HEK293 (cell line): ENCODE results near the gene ARHGEF7.

Experiments used
- CTCF ChIA-PET: fragments of 350-600 bp; formaldehyde crosslinking; extraction: SDS; loops from one replicate; lab custom pipeline; 2021; ENCODE audit warnings: antibody characterized with exemption; lab: Yijun Ruan, JAX
- POLR2A ChIA-PET: fragments of 300-600 bp; formaldehyde crosslinking; extraction: SDS; loops from one replicate; lab custom pipeline; 2020; ENCODE audit warnings: antibody characterized with exemption, inconsistent platforms; lab: Yijun Ruan, JAX
- H3K27ac ChIP-seq: fragments of 200-500 bp; sonication (Bioruptor generic); 2 replicates; pipeline ENCODE4 v1.5.1; 2014; ENCODE audit warnings: low read depth, low read length, control low read depth, inconsistent platforms; ENCODE audit errors: extremely low read depth
- H3K36me3 ChIP-seq, 2 experiments: fragments of 200-500 bp in 1 of 2; sonication (Bioruptor generic) in 1 of 2; 1 replicate in 1 of 2; 2 replicates in 1 of 2; pipeline ENCODE4 v1.5.1; 2014 to 2017; ENCODE audit warnings: inconsistent platforms in 2 of 2, low read length in 2 of 2; ENCODE audit not compliant: control insufficient read depth in 2 of 2, insufficient read depth in 1 of 2
- H3K4me1 ChIP-seq: fragments of 200-500 bp; sonication (Bioruptor generic); 2 replicates; pipeline ENCODE4 v1.5.1; 2014; ENCODE audit warnings: mild to moderate bottlenecking, low read length, inconsistent platforms; ENCODE audit not compliant: control insufficient read depth, insufficient read depth
- H3K4me3 ChIP-seq: 2 replicates; pipeline ENCODE4 v1.5.1; 2011; ENCODE audit warnings: low read depth, mild to moderate bottlenecking, control low read depth, low read length, moderate library complexity
- H3K9me3 ChIP-seq: fragments of 200-500 bp; sonication (Bioruptor generic); 2 replicates; pipeline ENCODE4 v1.5.1; 2014; ENCODE audit warnings: low read depth, low read length, inconsistent platforms; ENCODE audit not compliant: control insufficient read depth, insufficient read depth
- HIC1 ChIP-seq: fragments of 450-650 bp; formaldehyde crosslinking; IDR thresholded peaks from 2 replicates; pipeline ENCODE4 v1.5.1; 2016; ENCODE audit warnings: missing biosample characterization, missing genetic modification characterization
- INSM2 ChIP-seq: fragments of 450-650 bp; formaldehyde crosslinking; IDR thresholded peaks from 2 replicates; pipeline ENCODE4 v1.5.1; 2016; ENCODE audit warnings: missing biosample characterization, missing genetic modification characterization
- KLF8 ChIP-seq: fragments of 450-650 bp; formaldehyde crosslinking; IDR thresholded peaks from 2 replicates; pipeline ENCODE4 v1.5.1; 2016; ENCODE audit warnings: missing biosample characterization, missing genetic modification characterization
- MEIS1 ChIP-seq: sonication (generic); formaldehyde crosslinking; IDR thresholded peaks from 2 replicates; pipeline ENCODE4 v1.8.1; 2022; ENCODE audit warnings: missing genetic modification reagents, mild to moderate bottlenecking, borderline replicate concordance
- OVOL3 ChIP-seq: fragments of 450-650 bp; formaldehyde crosslinking; IDR thresholded peaks from 2 replicates; pipeline ENCODE4 v1.5.1; 2016; ENCODE audit warnings: missing biosample characterization, missing genetic modification characterization
- SP3 ChIP-seq: fragments of 450-650 bp; formaldehyde crosslinking; IDR thresholded peaks from 2 replicates; pipeline ENCODE4 v1.5.1; 2016; ENCODE audit warnings: missing biosample characterization, missing genetic modification characterization
- WT1 ChIP-seq: fragments of 450-650 bp; formaldehyde crosslinking; IDR thresholded peaks from 2 replicates; pipeline ENCODE4 v1.5.1; 2016; ENCODE audit warnings: missing biosample characterization, missing genetic modification characterization
- YY1 ChIP-seq: fragments of 450-650 bp; formaldehyde crosslinking; IDR thresholded peaks from 2 replicates; pipeline ENCODE4 v1.5.1; 2018; ENCODE audit warnings: missing biosample characterization, missing genetic modification characterization
- YY2 ChIP-seq: fragments of 450-650 bp; formaldehyde crosslinking; IDR thresholded peaks from 2 replicates; pipeline ENCODE4 v1.5.1; 2016; ENCODE audit warnings: missing biosample characterization, missing genetic modification characterization
- ZBTB1 ChIP-seq: fragments of 450-650 bp; formaldehyde crosslinking; IDR thresholded peaks from 2 replicates; pipeline ENCODE4 v1.5.1; 2016; ENCODE audit warnings: missing biosample characterization, missing genetic modification characterization
- ZBTB20 ChIP-seq: fragments of 450-650 bp; formaldehyde crosslinking; IDR thresholded peaks from 2 replicates; pipeline ENCODE4 v1.5.1; 2016; ENCODE audit warnings: missing biosample characterization, missing genetic modification characterization
- ZFHX2 ChIP-seq: fragments of 450-650 bp; formaldehyde crosslinking; conservative IDR thresholded peaks from 2 replicates; pipeline ENCODE4 v1.5.1; 2016; ENCODE audit warnings: missing biosample characterization, missing genetic modification characterization
- ZFP69B ChIP-seq: fragments of 450-650 bp; formaldehyde crosslinking; IDR thresholded peaks from 2 replicates; pipeline ENCODE4 v1.5.1; 2016; ENCODE audit warnings: missing biosample characterization, missing genetic modification characterization
- ZNF146 ChIP-seq: fragments of 450-650 bp; formaldehyde crosslinking; IDR thresholded peaks from 2 replicates; pipeline ENCODE4 v1.5.1; 2016; ENCODE audit warnings: missing biosample characterization, missing genetic modification characterization
- ZNF37A ChIP-seq: fragments of 450-650 bp; IDR thresholded peaks from 2 replicates; pipeline ENCODE4 v1.5.1; 2018; ENCODE audit warnings: missing biosample characterization, missing genetic modification characterization
- ZNF501 ChIP-seq: fragments of 450-650 bp; formaldehyde crosslinking; IDR thresholded peaks from 2 replicates; pipeline ENCODE4 v1.5.1; 2016; ENCODE audit warnings: missing biosample characterization, missing genetic modification characterization
- ZNF558 ChIP-seq: fragments of 450-650 bp; formaldehyde crosslinking; IDR thresholded peaks from 2 replicates; pipeline ENCODE4 v1.5.1; 2016; ENCODE audit warnings: missing biosample characterization, missing genetic modification characterization
- ZNF623 ChIP-seq: fragments of 450-650 bp; formaldehyde crosslinking; IDR thresholded peaks from 2 replicates; pipeline ENCODE4 v1.5.1; 2016; ENCODE audit warnings: missing biosample characterization, missing genetic modification characterization
- ZNF701 ChIP-seq: fragments of 450-650 bp; formaldehyde crosslinking; IDR thresholded peaks from 2 replicates; pipeline ENCODE4 v1.5.1; 2016; ENCODE audit warnings: missing biosample characterization, missing genetic modification characterization
- ZNF768 ChIP-seq: fragments of 450-650 bp; formaldehyde crosslinking; IDR thresholded peaks from 2 replicates; pipeline ENCODE4 v1.5.1; 2018; ENCODE audit warnings: missing biosample characterization, mild to moderate bottlenecking, missing genetic modification characterization
- ZNF843 ChIP-seq: fragments of 450-650 bp; formaldehyde crosslinking; IDR thresholded peaks from 2 replicates; pipeline ENCODE4 v1.5.1; 2016; ENCODE audit warnings: missing biosample characterization, missing genetic modification characterization
- ZSCAN30 ChIP-seq: fragments of 450-650 bp; IDR thresholded peaks from 2 replicates; pipeline ENCODE4 v1.5.1; 2018; ENCODE audit warnings: missing biosample characterization, mild to moderate bottlenecking, missing genetic modification characterization, moderate library complexity
- ZSCAN4 ChIP-seq: fragments of 450-650 bp; formaldehyde crosslinking; IDR thresholded peaks from 2 replicates; pipeline ENCODE4 v1.5.1; 2017; ENCODE audit warnings: missing biosample characterization, missing genetic modification characterization

The ARHGEF7 gene

DNA sequence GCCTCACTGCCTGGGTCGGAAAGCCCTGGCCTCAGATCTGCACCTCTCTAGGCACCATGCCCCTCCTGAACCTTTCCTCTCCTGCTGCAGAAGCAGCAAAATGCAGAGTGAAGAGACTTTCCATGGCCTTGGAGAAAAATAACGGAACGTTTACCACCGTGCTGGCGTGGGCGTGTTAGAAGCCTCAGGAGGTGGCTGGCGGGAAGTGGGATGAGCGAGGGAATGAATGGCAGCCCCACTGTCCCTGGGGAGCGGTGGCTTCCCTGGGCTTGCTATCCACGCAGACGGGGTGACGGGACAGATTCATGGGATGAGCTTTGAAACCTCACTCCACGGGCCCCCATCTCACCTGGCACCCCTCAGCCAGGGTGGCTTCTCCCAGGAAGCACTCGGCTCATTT lies 209.6 kb downstream of the ARHGEF7 start (continued):
- TF ChIP-seq HIC1 (tag by site-specific recombination) (no peak), ZSCAN30 (tag by site-specific recombination) (no peak), OVOL3 (tag by site-specific recombination) (no peak), ZFP69B (tag by site-specific recombination) (no peak), KLF8 (tag by site-specific recombination) (no peak), INSM2 (tag by site-specific recombination) (no peak), YY2 (tag by site-specific recombination) (no peak), ZNF843 (tag by site-specific recombination) (no peak), ZNF623 (no peak), ZNF37A (tag by site-specific recombination) (no peak)

- ChIA-PET CTCF (no interaction called here), POLR2A (no interaction called here)
- H3K9me3 ChIP-seq: no peaks in the 10 kb centered on the region
- no peak for TF ChIP-seq ZNF701 (tag by site-specific recombination)
- TF ChIP-seq ZFHX2: no peak
- TF ChIP-seq ZNF558 (tag by site-specific recombination): no peak
- no peak for TF ChIP-seq MEIS1 (CRISPR knock-in tag)
- no peak for TF ChIP-seq ZNF768 (tag by site-specific recombination)
- no peak for TF ChIP-seq WT1 (tag by site-specific recombination)
- no peak for TF ChIP-seq ZSCAN4
- TF ChIP-seq ZBTB20: no peak
- no peak for TF ChIP-seq YY1 (tag by site-specific recombination)
- no peak for TF ChIP-seq ZNF146
- TF ChIP-seq ZNF501: no peak
- no peak for TF ChIP-seq ZBTB1 (tag by site-specific recombination)
- no peak for TF ChIP-seq SP3 (tag by site-specific recombination)
- no peak overlapping the region for H3K4me3 ChIP-seq
- H3K4me1 ChIP-seq: no peaks in the 10 kb centered on the region
- H3K36me3 ChIP-seq: no peaks in the 10 kb centered on the region
- no peak overlapping the region for H3K27ac ChIP-seq
These were observed 210.2 kb downstream of the ARHGEF7 start for GRCh38 chr13:111325146-111325890.
